HCT116 (cell line): ENCODE data around the gene ANXA2. TPM values are rescaled to one million over a fixed set of nuclear protein-coding genes. Genes with fewer than 3 reads are reported as not detected.
"Not testable (repeated sequence)": the region's sequence is repeated elsewhere in the genome, so short reads cannot be mapped to it uniquely, and the experiment has no call there.

ENCODE experiments used
- ATAC-seq: fragments of 200-7000 bp; cut with Tn5 transposase; 2 replicates; pipeline ENCODE4 v1.9.1; 2020; ENCODE audit warnings: mild to moderate bottlenecking, moderate library complexity
- BruUV-seq: library from RNA; stranded (reverse); fragments of 400-500 nt; replicated peaks from 2 replicates; lab custom pipeline; 2021; lab: Mats Ljungman, UMichigan
- CTCF ChIA-PET: fragments of 300-600 bp; sonication (Branson Sonifier 250); formaldehyde crosslinking; loops from one replicate; lab custom pipeline; 2021; ENCODE audit warnings: antibody characterized with exemption; lab: Charles Lee
- POLR2A ChIA-PET: fragments of 300-600, 350-600 bp; sonication (Branson Sonifier 250); formaldehyde crosslinking; loops from one replicate; lab custom pipeline; 2021; ENCODE audit warnings: antibody characterized with exemption; lab: Charles Lee
- RAD21 ChIA-PET, 2 experiments: fragments of 300-600 bp; sonication (Branson Sonifier 250); formaldehyde crosslinking; loops; one replicate each; lab custom pipeline; 2023; ENCODE audit warnings: low total read pairs in 2 of 2; ENCODE audit not compliant: uncharacterized antibody in 2 of 2, unreplicated experiment in 2 of 2, low non-redundant PET in 1 of 2; lab: Charles Lee
- DNase-seq: peaks from one replicate; pipeline ENCODE4 v3.0.0-alpha.2; 2010; ENCODE audit warnings: low read depth, low spot score
- H2AFZ ChIP-seq: fragments of 200-600 bp; shearing (Covaris generic), sonication (generic); 2 replicates; pipeline ENCODE4 v1.6.1; 2017; ENCODE audit warnings: low read depth, mixed run types, mixed read lengths, antibody characterized with exemption, low read length; ENCODE audit not compliant: poor library complexity, severe bottlenecking
- H3K27ac ChIP-seq: 2 replicates; pipeline ENCODE4 v1.5.1; 2012; ENCODE audit warnings: low read depth, low read length
- H3K27me3 ChIP-seq: fragments of 200-600 bp; sonication (generic); 2 replicates; pipeline ENCODE4 v1.6.1; 2016; ENCODE audit warnings: mixed run types, low read length, mixed read lengths; ENCODE audit not compliant: insufficient read depth
- H3K36me3 ChIP-seq, 2 experiments: fragments of 200-500 bp in 1 of 2; fragments of 200-600 bp in 1 of 2; sonication (Bioruptor generic) in 1 of 2; sonication (generic) in 1 of 2; 2 replicates each; pipeline versions ENCODE4 v1.5.1 to v1.6.1; 2014 to 2016; ENCODE audit warnings: low read length in 2 of 2, inconsistent platforms in 1 of 2, mixed read lengths in 1 of 2, mixed run types in 1 of 2; ENCODE audit not compliant: insufficient read depth in 2 of 2, control insufficient read depth in 1 of 2
- H3K4me1 ChIP-seq, 2 experiments: fragments of 200-600 bp in 1 of 2; sonication (generic) in 1 of 2; 2 replicates each; pipeline versions ENCODE4 v1.5.1 to v1.6.1; 2012 to 2017; ENCODE audit warnings: low read length in 2 of 2, inconsistent platforms in 1 of 2, mild to moderate bottlenecking in 1 of 2, mixed read lengths in 1 of 2, mixed run types in 1 of 2, moderate library complexity in 1 of 2; ENCODE audit not compliant: insufficient read depth in 2 of 2, control insufficient read depth in 1 of 2
- H3K4me2 ChIP-seq: fragments of 200-600 bp; sonication (generic); 2 replicates; pipeline ENCODE4 v1.6.1; 2017; ENCODE audit warnings: mixed run types, low read length, mixed read lengths
- H3K4me3 ChIP-seq, 2 experiments: fragments of 200-600 bp in 1 of 2; sonication (generic) in 1 of 2; replicated peaks in 1 of 2; 2 replicates each; pipeline ENCODE4 v1.5.1; 2011 to 2016; ENCODE audit warnings: low read length in 2 of 2, control low read depth in 1 of 2, low read depth in 1 of 2, mild to moderate bottlenecking in 1 of 2, mixed read lengths in 1 of 2, mixed run types in 1 of 2
- H3K79me2 ChIP-seq: fragments of 200-600 bp; sonication (generic); 2 replicates; pipeline ENCODE4 v1.6.1; 2017; ENCODE audit warnings: mild to moderate bottlenecking, mixed run types, low read length, moderate library complexity, mixed read lengths; ENCODE audit not compliant: insufficient read depth
- H3K9ac ChIP-seq: fragments of 200-600 bp; sonication (generic); 2 replicates; pipeline ENCODE4 v1.6.1; 2016; ENCODE audit warnings: low read length, mixed read lengths
- H3K9me2 ChIP-seq: fragments of 200-600 bp; sonication (generic), shearing (Covaris generic); 2 replicates; pipeline ENCODE4 v1.6.1; 2017; ENCODE audit warnings: mixed run types, mild to moderate bottlenecking, moderate library complexity; ENCODE audit not compliant: insufficient read depth
- H3K9me3 ChIP-seq, 2 experiments: fragments of 200-500 bp in 1 of 2; fragments of 200-600 bp in 1 of 2; sonication (Bioruptor generic) in 1 of 2; sonication (generic) in 1 of 2; 2 replicates each; pipeline ENCODE4 v1.6.1; 2014 to 2017; ENCODE audit warnings: low read length in 2 of 2, mixed read lengths in 2 of 2, inconsistent platforms in 1 of 2, low read depth in 1 of 2, mild to moderate bottlenecking in 1 of 2, mixed run types in 1 of 2, moderate library complexity in 1 of 2; ENCODE audit not compliant: control insufficient read depth in 1 of 2, insufficient read depth in 1 of 2
- H4K20me1 ChIP-seq: fragments of 200-600 bp; sonication (generic), shearing (Covaris generic); 2 replicates; pipeline ENCODE4 v1.6.1; 2017; ENCODE audit warnings: mixed run types, mild to moderate bottlenecking, moderate library complexity; ENCODE audit not compliant: insufficient read depth
- CTCF ChIP-seq, 3 experiments: fragments of 200-600 bp in 1 of 3; sonication (generic) in 1 of 3; IDR thresholded peaks in 2 of 3; conservative IDR thresholded peaks in 1 of 3; 2 replicates each; pipeline ENCODE4 v1.5.1; 2012 to 2017; ENCODE audit warnings: low read depth in 2 of 3, low read length in 2 of 3, antibody characterized with exemption in 1 of 3, borderline replicate concordance in 1 of 3, control low read depth in 1 of 3, mild to moderate bottlenecking in 1 of 3, mixed read lengths in 1 of 3, mixed run types in 1 of 3, moderate library complexity in 1 of 3; ENCODE audit not compliant: insufficient read depth in 1 of 3
- RAD21 ChIP-seq: IDR thresholded peaks from 2 replicates; pipeline ENCODE4 v1.6.1; 2012; ENCODE audit warnings: low read depth, mild to moderate bottlenecking
- REST ChIP-seq: IDR thresholded peaks from 2 replicates; pipeline ENCODE4 v1.6.1; 2012; ENCODE audit warnings: low read depth
- ZBTB33 ChIP-seq: IDR thresholded peaks from 2 replicates; pipeline ENCODE4 v1.6.1; 2011; ENCODE audit warnings: mild to moderate bottlenecking, low read length, moderate library complexity; ENCODE audit not compliant: insufficient replicate concordance; ENCODE audit errors: extremely low read depth
- intact Hi-C: fragments of 100-400 bp; cut with micrococcal nuclease; formaldehyde crosslinking; loops from 2 replicates; pipeline ENCODE4 v1.10.0; 2022
- total RNA-seq: library from RNA; stranded (reverse); gene quantifications from one replicate; pipeline ENCODE4 v1.2.1, GENCODE V29; 2021; ENCODE audit not compliant: unreplicated experiment

ANXA2 gene
- total RNA-seq, 1 experiment from 2014 or later = 1,298 TPM

GRCh38 chr15:60359738-60360137 lies 38.0 kb downstream of the ANXA2 start:
- not testable (repeated sequence) for H2AFZ ChIP-seq, H3K27me3 ChIP-seq, H3K9me3 ChIP-seq, H3K4me2 ChIP-seq, H3K9me2 ChIP-seq, H3K4me3 ChIP-seq, BruUV-seq, H3K9ac ChIP-seq, H3K27ac ChIP-seq
- peaks cover 64 to 90% of the 10 kb centered on the region in 2 experiments for H3K36me3 ChIP-seq
- ChIA-PET RAD21 (interaction anchor here in 1 of 2 experiments (0.7 kb wide), 1 partner anchor 84 kb away, joined by 5 read pairs; no protein-coding TSS in a partner anchor), CTCF (interaction anchor here (0.9 to 2.8 kb wide), 5 partner anchors 10 to 161 kb away, joined by 3 to 18 read pairs (median 5); no protein-coding TSS in a partner anchor), POLR2A (interaction anchor here (1.4 kb wide), 1 partner anchor 15 kb away, joined by 4 read pairs; no protein-coding TSS in a partner anchor)
- H4K20me1 ChIP-seq = peaks cover 10% of the 10 kb centered on the region; the same call in 1 of the 2 replicates
- intact Hi-C loops = loop anchor here (2.0 to 5.0 kb wide), 3 partner anchors 85 to 161 kb away; no protein-coding TSS in a partner anchor
- ATAC-seq = peak; percentile 68
- peak; percentile 39 for DNase-seq
- H3K4me1 ChIP-seq = peaks cover 23 to 35% of the 10 kb centered on the region in 2 experiments
- H3K79me2 ChIP-seq = peaks cover 100% of the 10 kb centered on the region
- peak; percentile 33 to 68 (median 59); a peak in 5 of 6 replicates for TF ChIP-seq CTCF (IDR thresholded peaks at IDR 0.05 in 2 of 3, conservative IDR thresholded peaks at IDR 0.05 in 1 of 3; ENCODE audit: borderline replicate concordance in 1 of 3, insufficient read depth in 1 of 3, low read depth in 2 of 3, low read length in 2 of 3)
- TF ChIP-seq RAD21 = peak; percentile 72
- TF ChIP-seq, all 23 proteins: peak for 2; not testable (repeated sequence) for 21

- peaks cover 67 to 90% of the 10 kb centered on the region in 2 experiments for H3K36me3 ChIP-seq
- no peak overlapping the region for H3K4me3 ChIP-seq
- H3K4me2 ChIP-seq = no peak overlapping the region
- BruUV-seq = no TSS peak
- H3K79me2 ChIP-seq = peaks cover 97% of the 10 kb centered on the region
- ATAC-seq = no peak
- H3K9me2 ChIP-seq = no peaks in the 10 kb centered on the region
- H3K9ac ChIP-seq = no peak overlapping the region
- DNase-seq = no peak
- intact Hi-C loops = loop anchor here (2.0 to 5.0 kb wide), 3 partner anchors 86 to 162 kb away; no protein-coding TSS in a partner anchor
- no peak overlapping the region for H3K27ac ChIP-seq
- H3K27me3 ChIP-seq = no peaks in the 10 kb centered on the region
- ChIA-PET CTCF (interaction anchor here (1.2 to 2.8 kb wide), 3 partner anchors 15 to 161 kb away, joined by 5 to 18 read pairs (median 5); no protein-coding TSS in a partner anchor), RAD21 (interaction anchor here in 1 of 2 experiments (0.6 to 0.7 kb wide), 3 partner anchors 84 to 163 kb away, joined by 4 to 5 read pairs (median 4); no protein-coding TSS in a partner anchor), POLR2A (interaction anchor here (1.4 kb wide), 1 partner anchor 15 kb away, joined by 4 read pairs; no protein-coding TSS in a partner anchor)
- H3K9me3 ChIP-seq = no peaks in the 10 kb centered on the region
- H4K20me1 ChIP-seq = peaks cover 5% of the 10 kb centered on the region; the same call in 1 of the 2 replicates
- peaks cover 19 to 29% of the 10 kb centered on the region in 2 experiments for H3K4me1 ChIP-seq
- H2AFZ ChIP-seq = no peak overlapping the region
- TF ChIP-seq RAD21 = no peak
- TF ChIP-seq REST = no peak
- TF ChIP-seq ZBTB33 = no peak
Measured at GRCh38 chr15:60358935-60359682, 38.7 kb downstream of the ANXA2 start.
